Neural cell (in vitro differentiated cells): ENCODE results near the gene TBC1D16.

Experiments
- CTCF ChIP-seq: fragments of 450-650 bp; IDR thresholded peaks from 2 replicates; pipeline ENCODE4 v1.5.1; 2014; ENCODE audit warnings: antibody characterized with exemption, mild to moderate bottlenecking, moderate library complexity; ENCODE audit not compliant: poor library complexity, severe bottlenecking
- EZH2 ChIP-seq: fragments of 200-600, 300-800 bp; shearing (Covaris generic), sonication (generic); IDR thresholded peaks from 2 replicates; pipeline ENCODE4 v1.6.1; 2014; ENCODE audit warnings: antibody characterized with exemption, low read length, borderline replicate concordance, mild to moderate bottlenecking; ENCODE audit not compliant: insufficient read depth, poor library complexity, severe bottlenecking
- TAF1 ChIP-seq: IDR thresholded peaks from 2 replicates; pipeline ENCODE4 v1.6.1; 2012; ENCODE audit warnings: low read depth

GRCh38 chr17:79974566-79975497 lies 60.8 kb downstream of the TBC1D16 start:
- TF ChIP-seq TAF1 (no peak), EZH2 (no peak), CTCF (no peak)
